ENCODE measurements around the gene APPBP2.
"Not testable (repeated sequence)": the region's sequence is repeated elsewhere in the genome, so short reads cannot be mapped to it uniquely, and the experiment has no call there.

APPBP2 gene

DNA sequence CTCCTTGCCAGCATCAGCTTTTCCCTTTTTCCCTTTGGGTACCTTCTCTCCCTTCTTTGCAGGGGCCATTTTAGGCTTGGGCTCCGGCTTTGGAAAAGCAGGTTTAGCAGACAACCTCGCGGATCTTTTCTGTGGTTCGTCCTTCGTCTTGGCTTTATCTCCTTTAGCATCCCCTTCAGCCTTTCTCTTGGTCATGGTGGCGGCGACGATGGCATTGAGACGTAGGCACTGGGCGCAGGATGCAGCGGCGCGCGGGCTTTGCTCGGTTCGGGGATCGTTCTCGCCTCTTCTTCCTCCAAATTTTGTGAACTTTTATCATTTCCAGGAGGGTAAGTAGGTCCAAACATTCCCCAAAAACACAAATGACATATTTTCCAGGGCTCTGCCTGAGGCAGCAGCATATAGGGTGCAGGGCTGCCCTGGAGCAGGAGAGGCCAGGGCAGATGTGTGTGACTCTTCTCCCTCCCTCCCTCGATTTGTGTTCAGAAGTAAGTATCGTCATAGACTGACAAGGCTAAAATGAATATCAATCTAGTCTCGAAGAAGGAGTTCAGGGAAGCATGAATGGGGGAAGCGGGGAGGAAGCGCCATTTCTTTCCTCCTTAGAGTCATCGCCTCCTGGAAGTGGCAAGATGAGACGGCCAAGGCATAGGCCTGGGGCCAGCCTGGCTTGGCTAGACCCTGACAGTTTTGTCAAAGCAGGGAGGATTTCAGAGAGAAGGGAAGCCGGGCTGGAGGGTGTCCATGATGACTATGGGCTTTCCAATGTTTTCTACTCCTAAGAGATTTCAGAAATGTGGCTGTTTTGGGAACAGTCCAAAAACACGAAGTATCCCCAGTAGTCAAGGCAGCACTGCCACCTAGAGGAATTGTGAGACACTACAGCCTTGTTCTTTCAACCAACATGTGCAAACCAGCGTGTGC lies 90.5 kb downstream of the APPBP2 start:
- DNase-seq (ENCODE audit: low spot score): peak; percentile 90

DNA sequence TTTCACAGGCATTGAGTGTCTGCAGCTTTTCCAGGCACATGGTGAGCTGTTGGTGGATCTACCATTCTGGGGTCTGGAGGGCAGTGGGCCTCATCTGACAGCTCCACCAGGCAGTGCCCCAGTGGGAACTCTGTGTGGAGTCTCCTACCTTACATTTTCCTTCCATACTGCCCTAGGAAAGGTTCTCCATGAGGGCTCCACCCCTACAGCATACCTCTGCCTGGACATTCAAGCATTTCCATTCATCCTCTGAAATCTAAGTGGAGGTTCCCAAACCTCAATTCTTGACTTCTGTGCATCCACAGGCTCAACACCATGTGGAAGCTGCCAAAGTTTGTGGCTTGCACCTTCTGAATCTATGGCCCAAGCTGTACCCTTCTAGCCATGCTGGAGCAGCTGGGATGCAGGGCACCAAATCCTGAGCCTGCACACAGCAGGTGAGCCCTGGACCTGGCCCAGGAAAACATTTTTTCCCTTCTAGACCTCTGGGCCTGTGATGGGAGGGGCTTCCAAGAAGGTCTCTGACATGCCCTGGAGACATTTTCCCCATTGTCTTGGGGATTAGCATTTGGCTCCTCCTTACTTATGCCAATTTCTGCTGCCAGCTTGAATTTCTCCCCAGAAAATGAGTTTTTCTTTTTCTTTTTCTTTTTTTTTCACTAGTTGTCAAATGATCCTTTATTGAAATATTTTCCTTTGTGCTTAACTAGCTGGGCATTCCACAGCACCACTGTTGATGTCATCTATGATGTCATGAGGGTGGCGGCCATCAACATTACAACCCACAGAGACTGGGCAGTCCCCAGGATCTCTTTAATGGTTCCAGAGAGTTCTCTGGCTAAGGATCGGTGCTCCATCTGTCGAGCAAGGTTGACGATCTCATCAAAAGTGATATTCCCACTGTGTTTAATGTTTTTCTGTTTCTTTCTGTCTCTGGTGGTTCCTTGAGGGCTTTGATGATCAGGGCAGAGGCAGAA lies 92.7 kb downstream of the APPBP2 start:
- not testable (repeated sequence) for DNase-seq (ENCODE audit: low spot score)

DNA sequence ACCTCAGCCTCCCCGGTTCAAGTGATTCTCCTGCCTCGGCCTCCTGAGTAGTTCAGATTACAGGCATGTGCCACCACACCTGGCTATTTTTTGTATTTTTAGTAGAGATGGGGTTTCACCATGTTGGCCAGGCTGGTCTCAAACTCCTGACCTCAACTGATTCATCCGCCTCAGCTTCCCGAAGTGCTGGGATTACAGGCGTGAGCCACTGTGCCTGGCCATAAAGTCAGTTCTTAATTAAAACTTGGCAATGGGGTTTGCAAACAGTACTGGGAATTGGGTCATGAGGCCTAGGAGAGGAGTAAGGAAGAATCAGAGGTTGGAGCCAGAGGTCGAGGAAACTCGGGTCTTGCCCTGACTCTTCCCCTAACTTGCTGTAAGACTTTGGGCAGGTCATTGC lies 95.5 kb downstream of the APPBP2 start:
- not testable (repeated sequence) for DNase-seq (ENCODE audit: low spot score)

DNA sequence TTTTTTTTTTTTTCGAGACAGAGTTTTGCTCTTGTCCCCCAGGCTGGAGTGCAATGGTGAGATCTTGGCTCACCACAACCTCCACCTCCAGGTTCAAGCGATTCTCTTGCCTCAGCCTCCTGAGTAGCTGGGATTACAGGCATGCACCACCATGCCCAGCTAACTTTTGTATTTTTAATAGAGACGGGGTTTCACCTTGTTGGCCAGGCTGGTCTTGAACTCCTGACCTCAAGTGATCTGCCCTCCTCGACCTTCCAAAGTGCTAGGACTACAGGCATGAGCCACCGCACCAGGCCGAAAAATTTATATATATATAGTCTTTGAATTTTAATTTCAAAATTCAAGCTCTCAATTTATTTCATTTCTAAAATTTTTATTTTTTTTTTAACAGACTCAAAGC lies 97.6 kb downstream of the APPBP2 start:
- DNase-seq (ENCODE audit: low spot score): not testable (repeated sequence)

GRCh38 chr17:60426596-60426995 lies 99.4 kb downstream of the APPBP2 start:
- DNase-seq (ENCODE audit: low spot score): no peak

- no peak for DNase-seq (ENCODE audit: low spot score)
These were observed 100.4 kb downstream of the APPBP2 start for GRCh38 chr17:60425626-60426025.

GRCh38 chr17:60423865-60424264 lies 102.2 kb downstream of the APPBP2 start:
- no peak for DNase-seq (ENCODE audit: low spot score)

DNA sequence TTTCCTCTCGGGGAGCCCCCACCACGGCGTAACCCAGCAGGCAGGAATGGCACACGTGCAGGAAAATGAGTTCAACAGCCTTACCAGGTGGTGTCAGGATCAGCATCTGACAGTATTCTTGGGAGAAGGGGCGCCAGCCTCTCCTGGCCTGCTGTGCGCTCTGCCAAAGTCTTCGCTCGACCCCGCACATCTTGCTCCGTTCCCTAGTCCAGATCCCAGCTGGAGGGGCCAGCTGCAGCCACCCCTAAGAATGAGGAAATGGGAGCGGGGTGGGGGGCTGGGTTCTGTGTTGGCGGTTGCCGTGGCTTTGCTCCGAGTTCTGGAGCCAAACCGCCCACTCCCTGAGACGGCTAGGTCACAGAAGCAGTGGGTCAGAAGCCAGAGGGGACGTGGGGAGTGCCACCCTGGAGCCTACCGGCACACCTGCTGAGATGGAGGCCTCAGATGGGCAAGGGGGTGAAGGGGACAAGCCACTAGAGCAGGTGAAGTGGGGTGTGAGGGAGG lies 103.8 kb downstream of the APPBP2 start, which contains the start of gene CHCT1:
Gene CHCT1 (plus strand): TSS at position 328 of the 504 bp plus-strand sequence. CDS start 104 bp downstream, at position 432.
- DNase-seq (ENCODE audit: low spot score): no peak

GRCh38 chr17:60421273-60422161 lies 104.5 kb downstream of the APPBP2 start:
- DNase-seq (ENCODE audit: low spot score): peak; percentile 91

- DNase-seq (ENCODE audit: low spot score): not testable (repeated sequence)
These were observed 106.2 kb downstream of the APPBP2 start for GRCh38 chr17:60419875-60420274.

DNA sequence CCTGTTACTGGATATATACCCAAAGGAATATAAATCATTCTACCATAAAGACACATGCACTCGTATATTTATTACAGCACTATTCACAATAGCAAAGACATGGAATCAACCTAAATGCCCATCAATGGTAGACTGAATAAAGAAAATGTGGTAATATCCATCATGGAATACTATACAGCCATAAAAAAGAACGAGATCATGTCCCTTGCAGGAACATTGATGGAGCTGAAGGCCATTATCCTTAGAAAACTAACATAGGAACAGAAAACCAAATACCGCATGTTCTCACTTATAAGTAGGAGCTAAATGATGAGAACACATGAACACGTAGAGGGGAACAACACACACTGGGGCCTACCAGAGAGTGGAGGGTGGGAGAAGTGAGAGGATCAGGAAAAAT lies 107.0 kb downstream of the APPBP2 start:
- DNase-seq (ENCODE audit: low spot score): not testable (repeated sequence)

GRCh38 chr17:60416368-60416925 lies 109.6 kb downstream of the APPBP2 start:
- DNase-seq (ENCODE audit: low spot score): peak; percentile 29

- DNase-seq (ENCODE audit: low spot score): no peak
These were observed 110.9 kb downstream of the APPBP2 start for GRCh38 chr17:60415146-60415545.

GRCh38 chr17:60412701-60413100 lies 113.3 kb downstream of the APPBP2 start:
- DNase-seq (ENCODE audit: low spot score): no peak

DNA sequence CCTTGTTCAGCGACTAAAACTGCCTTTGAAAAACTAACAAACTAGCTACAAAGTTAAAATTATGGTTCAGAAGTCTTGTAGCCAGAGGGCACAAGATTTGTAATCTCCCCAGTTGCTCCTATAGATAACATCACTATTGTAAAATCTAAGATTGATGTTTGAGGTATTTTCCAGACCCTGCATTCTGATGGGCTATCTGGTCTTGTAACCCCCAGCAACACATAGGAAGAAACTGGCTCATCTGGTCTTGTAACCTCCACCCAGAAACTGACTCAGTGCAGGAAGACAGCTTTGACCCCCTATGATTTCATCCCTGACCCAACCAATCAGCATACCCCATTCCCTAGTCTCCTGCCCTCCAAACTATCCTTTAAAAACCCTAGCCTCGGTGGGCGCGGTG lies 116.0 kb downstream of the APPBP2 start:
- DNase-seq (ENCODE audit: low spot score): no peak

DNA sequence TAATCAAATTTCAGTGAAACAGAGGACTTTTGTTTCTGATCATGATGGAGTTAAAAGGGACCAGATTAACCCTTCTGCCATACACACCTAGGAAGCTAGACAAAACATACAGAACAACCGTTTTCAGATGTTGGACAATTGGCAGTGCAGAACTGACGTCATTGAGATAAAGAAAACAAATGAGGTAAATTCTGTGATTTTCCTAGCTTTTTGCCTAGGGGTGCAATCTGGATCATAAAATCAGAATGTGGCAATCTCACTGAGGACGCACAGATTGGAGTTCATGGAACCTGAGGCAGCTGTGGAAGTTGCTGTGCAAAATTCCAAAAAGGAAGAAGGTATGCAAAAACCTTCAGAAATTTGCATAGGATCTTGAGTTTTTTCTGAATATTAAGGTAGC lies 119.2 kb downstream of the APPBP2 start:
- DNase-seq (ENCODE audit: low spot score): no peak

GRCh38 chr17:60403962-60404361 lies 122.1 kb downstream of the APPBP2 start:
- DNase-seq (ENCODE audit: low spot score): no peak

DNA sequence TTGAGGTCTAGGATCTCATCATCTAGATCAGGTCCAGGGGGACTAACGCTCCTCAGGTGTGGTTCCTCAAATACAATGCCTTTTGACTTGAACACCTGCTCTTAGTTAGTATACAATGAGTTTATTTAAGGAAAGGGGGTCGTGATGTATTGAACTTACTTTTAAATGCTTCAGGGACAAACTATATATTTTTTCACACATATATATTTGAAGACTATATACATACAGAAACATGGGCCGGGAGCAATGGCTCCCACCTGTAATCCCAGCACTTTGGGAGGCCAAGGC lies 122.6 kb downstream of the APPBP2 start:
- DNase-seq (ENCODE audit: low spot score): no peak

DNA sequence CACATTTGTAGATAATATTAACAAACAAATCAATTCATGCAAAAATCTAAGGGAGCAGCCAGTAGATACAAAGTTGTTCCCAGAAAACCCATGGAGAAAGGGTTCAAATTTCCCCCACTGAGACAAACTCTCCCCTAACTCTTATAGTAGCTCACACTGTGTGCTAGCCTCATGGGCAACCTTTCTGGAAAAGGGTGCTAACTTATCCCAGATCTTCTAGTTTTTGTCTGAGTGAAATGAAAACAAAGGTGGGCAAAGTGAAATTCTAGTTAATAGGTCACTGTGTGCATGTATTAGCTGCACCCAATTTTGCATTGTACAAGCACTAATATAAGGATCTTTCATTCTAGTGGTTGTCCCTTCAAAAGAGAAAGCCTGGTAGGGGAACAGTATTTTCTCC lies 124.2 kb downstream of the APPBP2 start:
- no peak for DNase-seq (ENCODE audit: low spot score)

DNA sequence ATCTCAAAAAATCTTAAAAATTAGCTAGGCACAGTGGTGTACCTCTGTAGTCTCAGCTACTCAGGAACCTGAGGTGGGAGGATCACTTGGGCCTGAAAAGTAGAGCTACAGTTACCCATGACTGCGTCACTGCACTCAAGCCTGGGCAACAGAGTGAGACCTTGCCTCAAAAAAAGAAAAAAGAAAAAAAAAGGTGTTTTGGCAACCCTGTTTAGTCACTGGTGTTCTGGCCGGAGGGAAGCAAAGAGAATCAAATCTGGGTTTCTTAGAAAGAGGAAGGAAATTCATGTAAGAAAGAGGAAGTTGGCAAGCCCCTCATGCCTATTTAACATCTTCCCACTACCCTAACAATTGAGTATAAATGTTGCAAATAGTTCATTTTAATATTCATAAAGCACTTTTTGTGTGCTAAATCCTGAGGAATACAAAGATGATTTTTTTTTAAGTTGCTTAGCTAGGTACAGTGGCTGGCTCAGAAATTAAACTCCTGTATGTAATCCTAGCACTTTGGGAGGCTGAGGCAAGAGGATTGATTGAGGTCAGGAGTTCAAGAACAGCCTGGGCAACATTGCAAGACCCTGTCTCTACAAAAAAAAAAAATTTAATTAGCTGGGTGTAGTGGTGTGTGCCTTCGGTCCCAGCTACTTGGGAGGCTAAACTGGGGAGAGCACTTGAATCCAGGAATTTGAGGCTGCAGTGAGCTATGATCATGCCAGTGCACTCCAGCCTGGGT lies 127.6 kb downstream of the APPBP2 start:
- DNase-seq (ENCODE audit: low spot score): no peak
